Osteoblast (primary cell): ENCODE data around the gene ZNF70. TPM values are rescaled to one million over a fixed set of nuclear protein-coding genes. Genes with fewer than 3 reads are reported as not detected.

Experiments used
- DNase-seq: peaks from one replicate; pipeline ENCODE4 v3.0.0; 2011; ENCODE audit warnings: low spot score, mixed read lengths; ENCODE audit not compliant: insufficient read length; ENCODE audit errors: missing footprints
- H2AFZ ChIP-seq: 2 replicates; pipeline ENCODE4 v1.6.0; 2011; ENCODE audit warnings: mild to moderate bottlenecking, low read length
- H3K27ac ChIP-seq: 2 replicates; pipeline ENCODE4 v1.5.1; 2011; ENCODE audit warnings: mild to moderate bottlenecking, low read depth, low read length, moderate library complexity
- H3K27me3 ChIP-seq: 2 replicates; pipeline ENCODE4 v1.6.0; 2012; ENCODE audit warnings: mild to moderate bottlenecking, control low read depth, inconsistent platforms, low read length, moderate library complexity; ENCODE audit not compliant: insufficient read depth
- H3K36me3 ChIP-seq: 2 replicates; pipeline ENCODE4 v1.5.1; 2011; ENCODE audit warnings: mild to moderate bottlenecking, low read length, control low read depth, moderate library complexity; ENCODE audit not compliant: insufficient read depth
- H3K4me1 ChIP-seq: 2 replicates; pipeline ENCODE4 v1.5.1; 2011; ENCODE audit warnings: mild to moderate bottlenecking, low read length, control low read depth, moderate library complexity; ENCODE audit not compliant: insufficient read depth
- H3K4me2 ChIP-seq: 2 replicates; pipeline ENCODE4 v1.6.0; 2011; ENCODE audit warnings: mild to moderate bottlenecking, low read length; ENCODE audit not compliant: insufficient read depth
- H3K4me3 ChIP-seq: fragments of 200-600 bp; sonication (generic); 3 replicates; pipeline ENCODE4 v1.5.1; 2012; ENCODE audit warnings: mild to moderate bottlenecking, low read length, inconsistent platforms; ENCODE audit not compliant: insufficient read depth
- H3K79me2 ChIP-seq: 2 replicates; pipeline ENCODE4 v1.6.0; 2012; ENCODE audit warnings: mild to moderate bottlenecking, low read length, control low read depth, inconsistent platforms; ENCODE audit not compliant: insufficient read depth
- H3K9me3 ChIP-seq: 2 replicates; pipeline ENCODE4 v1.5.1; 2011; ENCODE audit warnings: low read depth, low read length, control low read depth
- H4K20me1 ChIP-seq: 2 replicates; pipeline ENCODE4 v1.6.0; 2012; ENCODE audit warnings: mild to moderate bottlenecking, low read length, control low read depth; ENCODE audit not compliant: insufficient read depth
- total RNA-seq: library from RNA; depleted of rRNA; stranded (reverse); fragments of >200 nt; gene quantifications from 2 replicates; pipeline ENCODE4 v1.2.3, GENCODE V29; 2012
- TF ChIP-seq, protein P1 (sequence below): IDR thresholded peaks from 2 replicates; pipeline ENCODE4 v1.5.1; 2011; ENCODE audit warnings: mild to moderate bottlenecking, low read depth, low read length, moderate library complexity; ENCODE audit errors: extremely low read depth

ZNF70 gene
- total RNA-seq, 1 donor, result 6.5 TPM

DNA sequence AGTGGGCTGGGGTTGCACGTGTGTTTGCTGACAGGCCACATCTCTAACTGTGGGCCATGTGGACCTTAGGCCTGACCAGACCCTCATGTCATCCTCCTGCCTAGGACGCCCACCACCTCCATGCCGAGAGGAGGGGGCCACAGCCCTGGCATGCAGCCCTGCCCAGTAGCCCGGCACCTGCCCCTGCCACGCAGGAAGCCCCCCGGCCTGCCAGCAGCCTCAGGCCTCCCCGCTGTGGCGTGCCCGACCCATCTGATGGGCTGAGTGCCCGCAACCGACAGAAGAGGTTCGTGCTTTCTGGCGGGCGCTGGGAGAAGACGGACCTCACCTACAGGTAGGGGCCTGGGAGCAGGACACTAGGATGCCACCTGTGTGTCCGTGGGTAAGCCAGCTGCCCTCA is 28.2 kb upstream of the ZNF70 start:
- Histone ChIP-seq H3K27me3 (peaks cover under 1% of the 10 kb centered on the region), H4K20me1 (no peaks in the 10 kb centered on the region), H3K4me2 (no peak overlapping the region), H3K4me3 (no peak overlapping the region), H3K79me2 (no peaks in the 10 kb centered on the region), H3K9me3 (no peaks in the 10 kb centered on the region), H2AFZ (no peak overlapping the region), H3K36me3 (no peaks in the 10 kb centered on the region), H3K27ac (no peak overlapping the region), H3K4me1 (peaks cover 27% of the 10 kb centered on the region)
- peak; percentile 75 for DNase-seq
- TF ChIP-seq, protein P1, sequence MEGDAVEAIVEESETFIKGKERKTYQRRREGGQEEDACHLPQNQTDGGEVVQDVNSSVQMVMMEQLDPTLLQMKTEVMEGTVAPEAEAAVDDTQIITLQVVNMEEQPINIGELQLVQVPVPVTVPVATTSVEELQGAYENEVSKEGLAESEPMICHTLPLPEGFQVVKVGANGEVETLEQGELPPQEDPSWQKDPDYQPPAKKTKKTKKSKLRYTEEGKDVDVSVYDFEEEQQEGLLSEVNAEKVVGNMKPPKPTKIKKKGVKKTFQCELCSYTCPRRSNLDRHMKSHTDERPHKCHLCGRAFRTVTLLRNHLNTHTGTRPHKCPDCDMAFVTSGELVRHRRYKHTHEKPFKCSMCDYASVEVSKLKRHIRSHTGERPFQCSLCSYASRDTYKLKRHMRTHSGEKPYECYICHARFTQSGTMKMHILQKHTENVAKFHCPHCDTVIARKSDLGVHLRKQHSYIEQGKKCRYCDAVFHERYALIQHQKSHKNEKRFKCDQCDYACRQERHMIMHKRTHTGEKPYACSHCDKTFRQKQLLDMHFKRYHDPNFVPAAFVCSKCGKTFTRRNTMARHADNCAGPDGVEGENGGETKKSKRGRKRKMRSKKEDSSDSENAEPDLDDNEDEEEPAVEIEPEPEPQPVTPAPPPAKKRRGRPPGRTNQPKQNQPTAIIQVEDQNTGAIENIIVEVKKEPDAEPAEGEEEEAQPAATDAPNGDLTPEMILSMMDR, result no peak

DNA sequence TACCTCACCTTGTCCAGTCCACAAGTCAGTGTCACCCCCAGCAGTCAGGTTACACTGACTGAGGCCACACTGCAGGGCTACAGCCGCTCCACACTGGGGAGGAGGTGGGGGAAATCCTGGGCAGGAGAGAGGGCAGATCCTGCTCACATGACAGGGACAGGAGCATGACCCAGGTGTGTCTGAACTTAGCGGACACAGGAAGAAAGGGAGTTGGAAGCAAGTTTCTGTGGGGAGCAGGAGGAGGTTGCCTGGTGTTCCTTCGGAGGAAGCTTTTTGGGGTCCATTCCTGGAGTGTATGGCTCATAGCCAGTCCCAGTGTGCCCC is 27.6 kb upstream of the ZNF70 start:
- TF ChIP-seq, protein P1, result no peak
- H3K4me1 ChIP-seq, result peaks cover 22% of the 10 kb centered on the region

DNA sequence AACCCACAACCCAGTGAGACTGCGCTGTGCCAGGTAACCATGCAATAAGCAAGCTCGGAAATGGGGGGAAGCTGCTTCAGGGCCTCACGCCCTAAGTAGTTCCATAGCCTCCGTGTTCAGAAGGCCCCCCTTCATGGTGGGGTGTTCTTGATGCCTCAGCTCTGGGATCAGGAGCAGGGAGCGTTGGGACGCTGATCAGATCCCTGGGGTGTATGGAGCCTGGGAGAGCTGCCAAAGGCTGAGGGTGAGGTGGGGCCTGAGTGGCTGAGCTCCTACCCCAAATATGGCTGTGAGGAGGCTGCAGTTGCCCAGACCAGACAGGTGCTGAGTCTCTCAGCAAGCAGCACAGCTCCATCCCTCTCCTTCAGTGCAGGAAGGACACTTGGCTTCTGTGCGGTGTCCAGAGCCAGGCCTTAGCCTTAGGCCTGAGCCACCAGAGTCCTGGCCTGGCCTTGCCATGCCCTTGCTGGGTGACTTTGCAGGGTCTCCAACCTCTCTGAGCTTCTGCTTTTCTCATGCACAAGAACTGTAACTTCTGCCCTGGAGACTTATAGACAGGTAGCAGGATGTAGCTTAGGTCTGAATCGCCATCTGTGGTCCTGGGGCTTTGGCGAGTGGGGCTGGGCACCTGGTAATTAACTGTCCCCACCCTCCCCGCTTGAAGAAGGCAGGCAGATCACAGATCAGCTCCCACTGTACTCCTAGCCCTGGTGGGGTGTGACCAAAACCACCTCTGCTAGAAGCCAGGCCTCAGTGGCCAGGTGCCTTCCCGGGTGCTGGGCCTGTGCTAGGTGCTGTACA is 27.1 kb upstream of the ZNF70 start:
- H3K4me1 ChIP-seq, result peaks cover 24% of the 10 kb centered on the region
- no peak overlapping the region for H2AFZ ChIP-seq
- H3K4me2 ChIP-seq, result no peak overlapping the region
- no peaks in the 10 kb centered on the region for H4K20me1 ChIP-seq
- TF ChIP-seq, protein P1, result no peak
- H3K27me3 ChIP-seq, result peaks cover 6% of the 10 kb centered on the region
- no peaks in the 10 kb centered on the region for H3K36me3 ChIP-seq
- H3K4me3 ChIP-seq, result no peak overlapping the region
- H3K79me2 ChIP-seq, result no peaks in the 10 kb centered on the region
- peak; percentile 80 for DNase-seq
- no peaks in the 10 kb centered on the region for H3K9me3 ChIP-seq
- no peak overlapping the region for H3K27ac ChIP-seq

More for the DNA sequence above, 27.6 kb upstream of the ZNF70 start:
- Histone ChIP-seq H3K27me3 (peaks cover 6% of the 10 kb centered on the region), H3K36me3 (no peaks in the 10 kb centered on the region), H3K27ac (no peak overlapping the region), H2AFZ (no peak overlapping the region), H3K9me3 (no peaks in the 10 kb centered on the region), H3K4me3 (no peak overlapping the region), H4K20me1 (no peaks in the 10 kb centered on the region), H3K79me2 (no peaks in the 10 kb centered on the region), H3K4me2 (no peak overlapping the region)
- DNase-seq, result peak; percentile 54

DNA sequence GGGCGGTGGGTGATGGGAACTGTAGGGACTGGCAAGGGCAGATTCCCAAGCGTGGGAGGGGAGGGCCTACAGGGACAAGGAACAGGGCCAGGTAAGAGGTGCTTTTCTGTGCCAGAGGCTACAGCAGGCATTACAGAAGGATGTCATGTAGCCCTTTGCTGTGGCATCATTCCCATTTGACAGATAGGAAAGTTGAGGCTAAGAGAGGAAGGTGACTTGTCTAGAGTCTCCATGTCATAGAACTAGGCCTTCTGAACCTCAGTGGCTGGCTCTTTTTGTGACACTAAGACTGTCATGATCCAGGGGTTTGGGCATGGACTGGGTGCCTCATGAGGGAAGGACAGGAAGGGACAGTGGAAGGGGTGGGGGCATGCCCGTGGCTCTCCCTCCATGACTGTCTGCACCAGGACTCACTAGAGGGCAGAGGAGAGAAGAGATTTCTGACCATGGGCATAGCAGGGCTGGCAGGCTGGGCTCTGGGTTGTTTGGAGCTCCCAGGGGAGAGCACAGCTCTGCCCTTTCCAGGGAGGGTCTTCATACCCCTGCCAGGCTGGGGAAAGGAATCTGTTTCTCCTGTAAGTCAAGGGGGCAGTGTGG is 25.0 kb upstream of the ZNF70 start:
- DNase-seq, result peak; percentile 66
- no peak overlapping the region for H3K4me3 ChIP-seq
- H2AFZ ChIP-seq, result no peak overlapping the region
- H3K36me3 ChIP-seq, result no peaks in the 10 kb centered on the region
- H3K9me3 ChIP-seq, result no peaks in the 10 kb centered on the region
- H3K27ac ChIP-seq, result no peak overlapping the region
- no peaks in the 10 kb centered on the region for H3K79me2 ChIP-seq
- H3K27me3 ChIP-seq, result peaks cover 6% of the 10 kb centered on the region
- H3K4me2 ChIP-seq, result no peak overlapping the region
- H3K4me1 ChIP-seq, result peaks cover 16% of the 10 kb centered on the region
- TF ChIP-seq, protein P1, result peak; percentile 9
- H4K20me1 ChIP-seq, result no peaks in the 10 kb centered on the region
